Ovary (tissue), 3 donors: ENCODE measurements around the gene PLCD1.

ENCODE experiments used
- POLR2A ChIP-seq: fragments of 450-650 bp; IDR thresholded peaks from one replicate; pipeline ENCODE4 v1.6.1; 2017; ENCODE audit warnings: antibody characterized with exemption, mild to moderate bottlenecking, moderate library complexity
- TF ChIP-seq, protein P1 (sequence below), 3 donors: fragments of 450-650 bp in 2 of 3; fragments of 200-600 bp in 1 of 3; IDR thresholded peaks; one replicate each; pipeline versions ENCODE4 v1.5.1 to v1.8.0; 2016 to 2022; ENCODE audit warnings: antibody characterized with exemption in 3 of 3, mild to moderate bottlenecking in 1 of 3
- donor health status: DM: no; HTN: no; CAD: no.

DNA sequence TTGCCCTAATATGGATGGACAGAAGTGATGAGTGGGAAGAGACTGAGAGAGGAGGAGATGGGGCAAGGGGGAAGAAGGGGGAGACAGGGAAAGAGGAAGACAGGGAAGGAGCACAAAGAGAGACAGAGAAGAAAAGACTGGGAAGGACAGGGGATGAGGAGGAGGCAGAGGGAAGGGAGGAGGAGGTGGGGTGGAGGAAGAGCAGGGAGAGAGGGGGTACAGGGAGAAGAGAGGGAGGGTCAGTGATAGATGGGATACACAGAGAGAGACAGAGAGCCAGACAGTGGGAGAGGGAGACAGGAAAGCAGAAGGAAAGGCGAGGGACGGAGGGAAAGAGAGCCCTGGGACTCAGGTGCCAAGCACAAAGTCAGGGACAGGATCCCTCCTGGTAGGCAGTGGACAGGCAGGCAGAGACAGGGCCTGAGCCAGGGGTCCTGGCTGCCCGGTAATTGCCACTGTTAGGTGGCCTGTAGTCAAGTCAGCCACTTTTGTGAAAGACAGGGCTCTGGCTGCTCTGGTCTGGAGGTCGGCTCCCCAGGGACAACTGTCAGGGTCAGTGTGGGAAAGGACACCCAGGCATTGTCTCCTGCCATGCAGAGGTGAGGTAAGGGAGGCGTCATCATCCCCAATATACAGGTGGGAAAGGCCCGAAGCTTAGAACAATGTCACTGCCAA lies 29.1 kb downstream of the PLCD1 start:
- no peak for TF ChIP-seq POLR2A
- TF ChIP-seq, protein P1, sequence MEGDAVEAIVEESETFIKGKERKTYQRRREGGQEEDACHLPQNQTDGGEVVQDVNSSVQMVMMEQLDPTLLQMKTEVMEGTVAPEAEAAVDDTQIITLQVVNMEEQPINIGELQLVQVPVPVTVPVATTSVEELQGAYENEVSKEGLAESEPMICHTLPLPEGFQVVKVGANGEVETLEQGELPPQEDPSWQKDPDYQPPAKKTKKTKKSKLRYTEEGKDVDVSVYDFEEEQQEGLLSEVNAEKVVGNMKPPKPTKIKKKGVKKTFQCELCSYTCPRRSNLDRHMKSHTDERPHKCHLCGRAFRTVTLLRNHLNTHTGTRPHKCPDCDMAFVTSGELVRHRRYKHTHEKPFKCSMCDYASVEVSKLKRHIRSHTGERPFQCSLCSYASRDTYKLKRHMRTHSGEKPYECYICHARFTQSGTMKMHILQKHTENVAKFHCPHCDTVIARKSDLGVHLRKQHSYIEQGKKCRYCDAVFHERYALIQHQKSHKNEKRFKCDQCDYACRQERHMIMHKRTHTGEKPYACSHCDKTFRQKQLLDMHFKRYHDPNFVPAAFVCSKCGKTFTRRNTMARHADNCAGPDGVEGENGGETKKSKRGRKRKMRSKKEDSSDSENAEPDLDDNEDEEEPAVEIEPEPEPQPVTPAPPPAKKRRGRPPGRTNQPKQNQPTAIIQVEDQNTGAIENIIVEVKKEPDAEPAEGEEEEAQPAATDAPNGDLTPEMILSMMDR (IDR thresholded peaks at IDR 0.05) = no peak
